COLO829 (cell line): ENCODE measurements around the gene CIP2A.
A peak's percentile ranks its signal among the peaks of the same experiment; 100 is the strongest.
"Not testable (repeated sequence)": the region's sequence is repeated elsewhere in the genome, so short reads cannot be mapped to it uniquely, and the experiment has no call there.

Source experiments
- DNase-seq: peaks from one replicate; pipeline ENCODE4 v3.0.0; 2012; ENCODE audit warnings: low spot score

Gene CIP2A

DNA sequence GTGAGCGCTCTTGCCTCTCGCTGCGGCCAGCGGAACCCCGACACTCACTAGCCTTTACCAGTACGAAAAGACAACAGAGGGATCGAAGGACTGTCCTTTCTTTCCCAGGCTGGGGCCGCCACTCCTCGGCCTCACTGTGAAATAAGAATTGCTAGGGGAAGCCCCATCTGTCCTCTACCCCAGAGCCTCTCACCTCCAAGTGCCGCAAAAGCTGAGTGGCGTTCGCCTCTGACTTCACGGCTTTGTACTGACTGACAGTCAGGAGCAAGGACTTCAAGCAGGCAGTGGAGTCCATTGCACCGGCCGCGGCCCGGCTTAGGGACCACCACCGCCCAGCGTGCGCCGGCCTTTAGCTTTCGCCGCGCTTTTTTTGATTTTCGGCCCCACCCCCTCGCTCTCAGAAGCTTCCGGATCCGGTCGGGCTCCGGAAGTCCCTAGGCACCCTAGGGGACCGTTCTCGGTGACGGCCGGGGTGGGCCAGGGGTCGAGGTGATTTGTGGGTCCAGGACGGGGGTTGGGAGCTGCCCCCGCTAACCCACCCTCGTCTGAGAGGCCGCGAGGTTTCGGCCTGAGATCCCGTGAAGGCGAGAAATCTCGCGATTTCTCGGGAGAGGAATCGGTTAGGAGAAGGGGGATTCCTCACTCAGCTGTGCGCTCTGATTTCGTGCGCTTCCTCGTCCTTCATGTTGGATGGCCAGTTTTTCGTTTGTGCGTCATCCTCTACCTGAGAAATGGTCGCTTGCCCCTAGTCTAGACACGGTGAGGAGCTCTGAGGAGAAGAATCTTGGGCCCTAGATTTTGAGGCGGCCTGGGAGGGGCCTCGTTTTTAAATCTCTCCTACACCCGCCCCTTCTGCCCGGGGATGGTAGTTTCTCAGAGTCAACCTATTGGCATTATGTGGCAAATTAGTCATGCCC lies at the start of gene CIP2A, which contains the start of gene DZIP3:
CIP2A (minus strand) TSS at position 358 of the 917 bp plus-strand sequence; CDS start at position 295, 63 bp downstream.
DZIP3 (plus strand) TSS at position 642 of the 917 bp plus-strand sequence. CDS start 15,685 bp downstream, outside the sequence.
- peak; percentile 93 for DNase-seq

GRCh38 chr3:108629974-108630373 lies 40.7 kb upstream of the CIP2A start:
- DNase-seq, result no peak

DNA sequence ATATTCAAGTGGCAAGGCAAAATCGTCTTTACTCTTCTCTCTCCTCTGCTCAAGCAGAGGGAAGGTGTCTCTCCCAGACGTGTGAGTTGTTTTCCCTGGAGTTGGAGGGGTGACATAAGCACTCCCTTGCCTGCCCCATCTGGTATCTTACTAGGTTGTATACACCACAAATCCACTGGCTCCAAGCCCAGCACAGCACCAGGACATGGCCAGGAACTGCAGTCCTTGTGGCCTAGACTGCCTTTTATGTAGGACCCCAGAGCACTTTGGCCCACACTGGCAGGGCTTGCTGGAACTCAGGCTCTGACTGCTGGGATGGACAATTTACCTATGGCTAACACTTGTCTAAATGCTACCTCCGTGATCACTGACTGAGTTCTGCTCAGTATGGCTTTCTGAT lies 34.3 kb upstream of the CIP2A start:
- DNase-seq, result no peak

DNA sequence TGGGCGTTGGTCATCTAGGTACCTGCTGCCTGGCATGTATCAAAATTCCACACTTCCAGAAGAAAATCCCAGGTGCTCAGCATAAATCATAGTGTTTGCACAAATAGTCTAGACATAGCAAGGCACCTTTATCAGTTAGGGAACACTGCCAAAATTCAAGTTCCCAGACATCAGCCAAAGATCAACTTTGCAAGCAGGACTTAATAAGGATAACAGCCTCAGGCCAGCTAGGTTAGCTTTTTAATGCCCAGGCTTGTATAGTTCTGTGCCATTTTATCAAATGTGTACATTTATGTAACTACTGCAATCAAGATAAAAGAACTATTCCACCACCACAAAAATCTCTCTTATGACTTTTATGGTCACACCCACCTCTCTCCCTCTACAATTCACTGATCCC lies 31.0 kb upstream of the CIP2A start:
- no peak for DNase-seq

- DNase-seq, result not testable (repeated sequence)
Observed at GRCh38 chr3:108616090-108616489, 26.9 kb upstream of the CIP2A start.

- no peak for DNase-seq
Observed at GRCh38 chr3:108610651-108611050, 21.4 kb upstream of the CIP2A start.

GRCh38 chr3:108608750-108609149 lies 19.5 kb upstream of the CIP2A start:
- no peak for DNase-seq

GRCh38 chr3:108605491-108605890 lies 16.3 kb upstream of the CIP2A start:
- no peak for DNase-seq

- no peak for DNase-seq
Observed at GRCh38 chr3:108605028-108605427, 15.8 kb upstream of the CIP2A start.

GRCh38 chr3:108603691-108604090 lies 14.5 kb upstream of the CIP2A start:
- DNase-seq, result no peak

- no peak for DNase-seq
Observed at GRCh38 chr3:108602935-108603294, 13.7 kb upstream of the CIP2A start.

DNA sequence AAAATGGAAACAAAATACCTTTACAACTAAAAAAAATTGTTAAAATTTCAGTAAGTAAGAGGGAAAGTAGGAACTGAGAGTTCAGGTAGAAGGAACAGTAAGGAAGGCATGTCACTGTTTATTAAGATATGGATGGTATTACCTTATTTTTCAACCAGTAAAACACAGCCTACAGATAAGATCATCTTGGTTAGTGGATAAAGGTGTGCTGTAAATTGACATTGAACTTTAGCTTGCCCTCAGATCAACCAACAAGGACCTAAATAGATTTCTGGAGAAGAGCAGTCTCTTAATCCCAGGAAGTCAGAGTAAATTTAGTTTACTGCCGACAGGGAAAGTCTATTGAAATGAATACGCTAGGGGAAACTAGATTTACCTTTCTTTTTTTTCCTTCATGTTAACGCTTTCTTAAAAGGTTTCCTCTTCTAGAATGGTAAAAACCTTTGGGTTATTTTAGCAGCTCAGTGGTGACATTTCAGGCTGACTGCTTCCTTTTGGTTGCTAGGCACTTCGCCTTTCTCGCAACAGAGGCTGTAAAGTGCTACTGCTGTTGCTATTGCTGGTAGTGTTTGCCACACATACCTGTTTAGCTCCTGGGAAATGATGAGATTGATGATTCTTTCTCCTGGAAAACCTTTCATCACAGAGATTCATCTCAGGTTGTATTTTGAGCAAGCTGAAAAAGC lies 13.2 kb upstream of the CIP2A start:
- no peak for DNase-seq

- no peak for DNase-seq
Observed at GRCh38 chr3:108599677-108600409, 10.6 kb upstream of the CIP2A start.

DNA sequence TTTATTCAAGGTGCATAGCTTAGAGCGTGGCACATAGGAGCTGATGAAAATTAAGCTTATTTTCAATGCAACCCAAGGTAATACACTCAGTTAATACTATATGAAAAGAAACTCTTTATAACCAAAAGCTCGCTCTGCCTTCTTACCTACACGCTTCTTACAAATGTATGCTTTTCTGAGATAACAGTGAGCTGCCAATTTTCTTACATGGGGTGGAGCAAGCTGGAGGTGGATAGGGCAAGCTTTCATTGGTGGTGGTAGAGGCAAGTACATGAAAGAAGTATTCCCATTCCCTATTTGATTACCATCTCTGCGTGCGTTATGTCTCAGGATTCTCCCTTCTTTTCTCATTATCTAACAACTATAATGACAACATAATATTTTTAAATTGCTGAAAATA lies 9.1 kb upstream of the CIP2A start:
- no peak for DNase-seq

DNA sequence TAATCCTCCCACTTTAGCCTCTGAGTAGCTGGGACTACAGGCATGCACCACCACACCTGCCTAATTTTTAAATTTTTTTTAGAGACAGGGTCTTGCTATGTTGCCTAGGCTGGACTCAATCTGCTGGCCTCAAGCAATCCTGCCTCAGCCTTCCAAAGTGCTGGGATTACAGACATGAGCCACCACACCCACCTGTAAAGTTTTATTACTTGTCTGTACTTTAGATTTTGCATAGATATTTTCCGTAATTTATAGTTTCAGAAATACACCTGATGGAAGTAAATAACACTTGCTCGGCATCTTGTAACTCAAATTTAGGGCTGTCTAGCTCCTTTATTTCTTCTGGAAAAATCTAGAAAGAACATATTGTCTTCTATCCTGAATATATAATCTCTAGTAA lies 6.1 kb upstream of the CIP2A start:
- no peak for DNase-seq

- DNase-seq, result peak; percentile 21
Observed at GRCh38 chr3:108590460-108590859, 1.2 kb upstream of the CIP2A start.

- DNase-seq, result no peak
Observed at GRCh38 chr3:108589998-108590323, 723 bp upstream of the CIP2A start.

GRCh38 chr3:108588601-108589000 lies 637 bp downstream of the CIP2A start:
- DNase-seq, result no peak

DNA sequence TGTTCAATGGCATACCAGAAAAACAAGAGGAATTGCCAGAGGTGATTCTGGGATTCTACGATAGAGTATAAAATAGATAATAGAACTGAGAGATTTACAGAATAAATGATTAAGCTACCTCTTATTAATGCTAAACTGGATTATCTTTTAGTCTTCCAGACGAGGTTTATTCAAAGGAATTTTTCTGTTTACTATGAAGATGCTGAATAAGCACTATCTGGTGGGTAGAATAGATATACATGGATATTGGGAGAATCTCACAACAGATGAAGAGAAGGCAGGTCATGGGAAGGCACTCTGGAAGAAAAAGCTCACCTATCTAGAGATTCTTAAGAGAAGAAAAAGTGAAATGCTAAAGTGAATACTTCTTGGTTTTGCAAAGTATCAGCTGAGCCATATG lies 11.2 kb downstream of the CIP2A start:
- DNase-seq, result no peak

DNA sequence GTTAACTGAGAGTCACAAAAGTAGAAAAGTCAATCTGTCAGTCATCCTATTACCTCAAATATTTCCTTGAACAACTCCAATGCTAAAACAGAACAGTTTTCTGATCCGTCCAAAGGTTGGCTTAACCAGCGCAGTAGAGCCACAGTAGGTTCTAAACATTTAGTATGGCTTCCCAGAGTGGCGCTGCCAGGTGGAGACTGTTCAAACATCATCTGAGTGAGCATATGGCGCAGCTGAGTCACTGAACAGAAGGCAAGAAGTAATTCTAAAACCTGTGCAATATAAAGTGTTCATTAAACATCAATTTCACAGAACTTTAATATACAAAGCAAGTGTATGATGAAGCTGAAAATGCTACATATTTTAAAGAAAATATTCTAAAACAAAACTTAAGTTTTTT lies 19.9 kb downstream of the CIP2A start:
- DNase-seq, result no peak

DNA sequence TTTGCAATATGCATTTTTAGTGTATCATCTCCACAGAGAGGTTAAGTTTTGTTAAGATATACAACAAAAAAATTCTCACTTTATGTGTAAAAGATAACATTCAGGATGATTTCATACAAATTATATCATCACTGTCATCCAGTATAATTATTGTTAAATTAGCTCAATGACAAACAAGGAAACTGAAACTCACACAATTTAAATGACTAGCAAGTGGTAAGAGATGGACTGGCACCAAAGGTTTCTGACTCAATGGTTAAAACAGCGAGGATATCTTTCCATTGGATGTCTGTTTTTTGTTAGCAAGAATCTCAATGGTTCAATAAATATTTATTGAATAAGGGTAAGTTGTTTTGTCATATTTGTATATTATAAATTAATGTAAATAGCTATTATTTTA lies 22.6 kb downstream of the CIP2A start:
- no peak for DNase-seq

GRCh38 chr3:108565506-108565905 lies 23.7 kb downstream of the CIP2A start:
- DNase-seq, result no peak

DNA sequence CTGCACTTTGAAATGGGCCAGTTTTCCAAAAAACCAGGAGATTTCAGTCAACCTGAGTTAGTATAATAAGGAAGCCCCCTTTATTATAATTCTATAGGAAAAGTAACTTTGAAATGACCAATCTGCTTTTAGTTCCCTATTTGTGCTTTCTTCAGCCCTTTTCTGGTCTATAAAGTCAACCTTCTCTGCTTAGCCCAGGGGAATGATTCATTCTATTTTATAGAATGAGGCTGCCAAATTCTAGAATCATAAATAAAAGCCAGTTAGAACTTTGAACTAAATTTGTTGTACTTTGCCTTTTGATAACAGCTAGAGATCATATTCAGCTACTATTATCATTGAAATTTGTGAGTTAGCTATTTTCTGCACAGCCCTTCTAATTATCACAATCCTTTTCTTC lies 24.7 kb downstream of the CIP2A start:
- no peak for DNase-seq
